H1 (cell line): Measurements from ENCODE around the gene DGCR6.

Experiments used
- CREB1 ChIP-seq: IDR thresholded peaks from 2 replicates; pipeline ENCODE4 v1.6.1; 2012; ENCODE audit warnings: inconsistent platforms
- CTCF ChIP-seq, 3 experiments: IDR thresholded peaks; 1 replicate in 2 of 3; 2 replicates in 1 of 3; pipeline versions ENCODE4 v1.5.1 to v1.6.1; 2011; ENCODE audit warnings: low read length in 3 of 3, mild to moderate bottlenecking in 3 of 3, inconsistent platforms in 2 of 3, low read depth in 1 of 3, moderate library complexity in 1 of 3; ENCODE audit not compliant: insufficient read depth in 1 of 3; ENCODE audit errors: control extremely low read depth in 1 of 3
- GABPA ChIP-seq: IDR thresholded peaks from 2 replicates; pipeline ENCODE4 v1.6.1; 2011; ENCODE audit warnings: mild to moderate bottlenecking, low read length, moderate library complexity, borderline replicate concordance; ENCODE audit not compliant: insufficient read depth
- MAX ChIP-seq: IDR thresholded peaks from 2 replicates; pipeline ENCODE4 v1.6.1; 2012; ENCODE audit warnings: inconsistent platforms
- POLR2AphosphoS5 ChIP-seq: IDR thresholded peaks from 2 replicates; pipeline ENCODE4 v1.6.1; 2011; ENCODE audit warnings: low read depth, low read length
- SUZ12 ChIP-seq: fragments of 200-600 bp; sonication (generic); IDR thresholded peaks from 2 replicates; pipeline ENCODE4 v1.6.1; 2012; ENCODE audit warnings: mild to moderate bottlenecking, inconsistent platforms, low read length, moderate library complexity, mixed read lengths

- TF ChIP-seq CTCF (IDR thresholded peaks at IDR 0.05; ENCODE audit: control extremely low read depth in 1 of 3, insufficient read depth in 1 of 3, low read depth in 1 of 3, low read length in 3 of 3) (no peak), GABPA (no peak), SUZ12 (no peak), MAX (no peak), CREB1 (no peak), POLR2AphosphoS5 (no peak)
Observed at GRCh38 chr22:18931905-18932652, 26.0 kb downstream of the DGCR6 start.
